Left forelimb (tissue), 1 donor: ENCODE measurements around the gene USP31.
"Not testable (repeated sequence)": the region's sequence is repeated elsewhere in the genome, so short reads cannot be mapped to it uniquely, and the experiment has no call there.

Experiments
- DNase-seq: peaks from one replicate; pipeline ENCODE4 v3.0.0-alpha.2; 2018; ENCODE audit warnings: low spot score

The USP31 gene

DNA sequence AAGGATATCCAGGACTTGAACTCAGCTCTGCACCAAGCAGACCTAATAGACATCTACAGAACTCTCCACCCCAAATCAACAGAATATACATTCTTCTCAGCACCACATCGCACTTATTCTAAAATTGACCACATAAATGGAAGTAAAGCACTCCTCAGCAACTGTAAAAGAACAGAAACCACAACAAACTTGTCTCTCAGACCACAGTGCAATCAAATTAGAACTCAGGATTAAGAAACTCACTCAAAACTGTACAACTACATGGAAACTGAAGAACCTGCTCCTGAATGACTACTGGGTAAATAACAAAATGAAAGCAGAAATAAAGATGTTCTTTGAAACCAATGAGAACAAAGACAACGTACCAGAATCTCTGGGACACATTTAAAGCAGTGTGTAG is 52.8 kb downstream of the USP31 start:
- DNase-seq: not testable (repeated sequence)

DNA sequence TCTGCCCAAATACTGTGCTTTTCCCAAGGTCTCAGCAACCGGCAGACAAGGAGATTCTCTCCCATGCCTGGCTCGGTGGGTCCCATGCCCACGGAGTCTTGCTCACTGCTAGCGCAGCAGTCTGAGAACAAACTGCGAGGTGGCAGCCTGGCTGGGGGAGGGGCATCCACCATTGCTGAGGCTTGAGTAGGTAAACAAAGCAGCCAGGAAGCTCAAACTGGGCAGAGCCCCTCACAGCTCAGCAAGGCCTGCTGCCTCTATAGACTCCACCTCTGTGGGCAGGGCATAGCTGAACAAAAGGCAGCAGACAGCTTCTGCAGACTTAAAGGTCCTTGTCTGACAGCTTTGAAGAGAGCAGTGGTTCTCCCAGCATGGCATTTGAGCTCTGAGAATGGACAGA is 55.1 kb downstream of the USP31 start:
- DNase-seq: not testable (repeated sequence)

DNA sequence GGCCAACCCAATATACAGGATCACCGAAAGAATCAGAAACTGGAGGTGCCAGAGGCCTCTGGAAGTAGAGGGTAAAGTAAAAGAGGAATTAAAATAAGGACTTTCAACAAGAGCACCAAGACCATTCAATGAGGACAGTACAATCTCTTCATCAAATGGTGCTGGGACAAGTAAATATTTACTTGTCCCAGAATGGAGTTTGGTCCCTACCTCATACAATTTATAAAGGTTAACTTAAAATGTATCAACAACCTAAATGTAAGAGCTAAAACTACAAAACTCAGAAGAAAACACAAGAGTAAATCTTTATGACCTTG is 56.5 kb downstream of the USP31 start:
- no peak for DNase-seq

DNA sequence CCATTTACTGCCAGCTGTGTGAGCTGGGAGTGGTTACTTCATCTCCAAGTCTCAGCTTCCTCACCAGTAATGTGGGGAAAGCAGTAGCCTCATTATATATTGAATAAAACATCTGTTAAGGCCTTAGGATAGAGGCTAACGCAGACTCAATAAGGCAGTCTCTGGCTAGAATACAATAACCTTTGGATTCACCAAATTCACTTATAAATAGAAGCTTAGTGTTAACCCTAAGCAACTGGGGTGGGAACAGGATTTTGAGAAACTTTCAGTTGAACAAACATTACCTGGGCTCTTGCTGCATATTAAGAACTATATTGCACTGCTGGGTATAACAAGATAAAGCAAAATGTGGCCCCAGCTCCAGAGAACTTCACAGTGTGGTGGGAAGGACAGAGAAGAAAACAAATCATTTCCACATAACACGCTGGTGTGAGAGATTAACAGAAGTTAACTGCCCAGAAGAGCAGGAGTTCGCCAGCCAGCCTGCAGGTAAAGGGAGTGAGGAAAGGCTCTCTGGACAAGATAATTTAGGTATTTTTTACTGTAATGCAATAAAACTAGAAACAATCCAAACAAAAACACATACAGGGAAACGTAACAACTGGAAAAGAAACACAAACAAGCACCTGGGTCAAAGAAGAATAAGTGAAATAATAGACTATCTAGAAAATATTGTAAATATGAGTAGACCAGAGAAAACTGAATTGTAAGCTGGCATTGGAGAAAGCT is 57.0 kb downstream of the USP31 start:
- no peak for DNase-seq

DNA sequence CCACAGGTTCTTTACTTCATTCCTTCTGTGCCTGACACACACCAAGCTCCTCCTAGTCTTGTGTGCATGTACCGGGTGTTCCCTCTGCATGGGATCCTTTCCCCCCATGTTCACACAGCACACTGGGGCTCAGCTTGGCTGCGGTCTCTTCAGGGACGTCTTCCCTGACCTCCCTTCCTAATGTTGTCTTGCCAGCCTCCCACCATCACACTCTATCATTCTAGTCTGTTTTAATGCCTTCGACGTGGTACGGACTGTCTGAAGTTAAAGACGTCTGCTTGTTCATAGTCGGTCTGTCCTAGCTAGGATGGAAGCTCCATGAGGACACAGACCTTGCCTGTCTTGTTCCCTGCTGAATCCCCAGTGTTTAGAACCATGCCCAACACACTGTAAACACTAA is 60.1 kb downstream of the USP31 start:
- DNase-seq: no peak

- DNase-seq: no peak
Observed at GRCh38 chr16:23088018-23088417, 61.2 kb downstream of the USP31 start.

- DNase-seq: no peak
Observed at GRCh38 chr16:23085949-23086348, 63.3 kb downstream of the USP31 start.

DNA sequence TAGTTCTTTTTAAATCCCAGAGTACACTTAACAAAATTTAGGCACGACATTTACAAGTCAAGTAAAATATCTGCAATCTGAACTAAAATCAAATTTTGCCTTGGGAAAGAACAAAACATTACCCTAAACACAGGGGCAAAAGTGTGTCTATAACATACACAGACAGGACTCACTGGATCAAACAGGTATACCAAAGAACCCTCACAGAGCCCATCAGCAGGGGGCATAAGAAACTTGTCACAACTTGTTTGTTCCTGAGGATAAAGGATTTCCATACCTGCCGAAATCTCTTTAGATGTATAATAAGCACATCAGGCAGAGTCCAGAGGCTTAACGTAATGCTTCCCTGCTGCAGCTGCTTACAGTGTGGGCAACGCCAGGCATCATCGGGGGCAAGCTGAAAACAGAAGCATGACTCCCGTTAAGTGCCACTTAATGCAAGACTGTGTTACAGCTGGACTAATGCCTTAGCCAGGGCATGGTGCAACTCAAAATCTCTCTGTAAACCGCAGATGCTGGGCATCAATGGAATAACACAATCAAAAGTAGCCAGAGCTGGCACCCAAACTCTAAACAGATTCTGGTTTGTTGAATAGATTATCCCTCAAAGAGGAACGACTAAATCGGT is 67.0 kb downstream of the USP31 start:
- no peak for DNase-seq

DNA sequence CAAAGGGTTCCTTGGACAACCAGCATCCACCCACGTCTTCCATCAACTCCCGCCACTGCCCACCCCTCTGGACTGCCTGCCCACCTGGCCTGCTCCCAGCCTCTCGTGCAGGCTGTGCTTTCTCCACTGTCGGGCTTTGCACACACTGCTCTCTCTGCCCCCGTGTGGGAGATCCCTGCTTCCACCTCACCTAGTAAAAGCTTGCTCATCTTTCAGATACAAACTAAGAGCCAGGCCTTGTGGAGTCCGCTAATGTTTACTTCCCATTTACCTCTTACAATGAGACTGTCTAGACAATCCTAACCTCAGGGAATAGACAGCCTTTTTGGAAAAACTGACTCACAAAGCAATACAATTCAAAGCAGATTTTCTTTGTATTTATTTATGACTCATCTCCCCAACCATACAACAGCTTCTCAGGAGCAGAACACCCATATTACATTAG is 67.6 kb downstream of the USP31 start:
- no peak for DNase-seq

DNA sequence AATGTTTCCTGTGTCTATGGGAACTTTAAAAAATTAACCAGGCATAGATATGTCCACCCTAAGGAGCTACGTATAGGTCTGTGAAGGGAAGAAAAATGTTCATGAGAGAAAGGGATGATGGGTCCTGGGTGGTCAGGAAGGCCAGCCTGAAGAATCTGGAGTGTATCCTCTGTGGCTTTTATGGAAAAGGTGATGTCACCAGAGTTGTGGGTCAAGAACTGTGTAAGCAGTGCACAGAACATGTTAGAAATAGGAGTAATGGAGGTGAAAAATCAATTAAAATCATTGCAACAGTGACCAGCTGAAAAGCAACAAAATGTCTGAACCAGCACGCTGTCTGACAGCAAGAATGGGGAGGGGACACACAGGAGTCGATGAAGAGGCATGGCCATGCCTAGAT is 68.5 kb downstream of the USP31 start:
- no peak for DNase-seq

DNA sequence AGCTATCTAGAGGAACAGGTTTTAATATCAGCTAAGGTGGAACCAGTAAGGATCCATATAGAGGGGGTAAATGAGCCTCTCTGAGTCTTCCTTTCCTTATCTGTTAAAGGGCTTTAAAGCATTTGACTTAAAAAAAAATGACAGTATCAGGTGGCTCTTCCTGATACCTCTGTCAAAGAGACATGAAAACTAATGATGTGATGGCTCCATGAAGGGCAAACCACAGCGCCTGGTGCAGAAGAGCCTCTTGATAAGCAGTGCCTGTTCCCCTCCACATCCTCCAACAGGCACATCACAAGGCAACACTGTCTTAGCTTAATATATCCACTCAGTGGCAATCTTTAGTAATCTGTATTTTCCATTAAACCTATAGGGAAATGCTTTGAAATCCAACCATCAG is 68.9 kb downstream of the USP31 start:
- DNase-seq: no peak

GRCh38 chr16:23079675-23080301 is 69.5 kb downstream of the USP31 start:
- DNase-seq: no peak

DNA sequence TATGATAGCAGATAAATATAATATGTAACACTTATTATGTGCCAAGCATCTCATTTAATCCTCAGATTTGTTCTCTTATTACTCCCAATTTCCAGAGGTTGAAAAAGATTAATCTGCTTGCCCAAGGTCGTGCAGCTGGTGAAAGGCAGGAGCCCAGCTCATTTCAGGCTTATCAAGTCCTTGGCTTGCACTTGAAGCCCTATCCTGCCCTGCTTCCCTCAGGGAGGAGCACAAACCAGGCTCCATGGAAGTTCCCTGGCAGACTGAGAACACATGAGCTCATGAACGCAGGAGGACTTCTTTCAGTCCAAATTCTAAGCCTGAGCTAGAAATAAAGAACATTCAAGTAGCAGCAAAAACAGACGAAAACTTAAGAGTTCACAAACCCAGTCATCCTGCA is 74.8 kb downstream of the USP31 start:
- no peak for DNase-seq

GRCh38 chr16:23072769-23073549 is 76.3 kb downstream of the USP31 start:
- no peak for DNase-seq

DNA sequence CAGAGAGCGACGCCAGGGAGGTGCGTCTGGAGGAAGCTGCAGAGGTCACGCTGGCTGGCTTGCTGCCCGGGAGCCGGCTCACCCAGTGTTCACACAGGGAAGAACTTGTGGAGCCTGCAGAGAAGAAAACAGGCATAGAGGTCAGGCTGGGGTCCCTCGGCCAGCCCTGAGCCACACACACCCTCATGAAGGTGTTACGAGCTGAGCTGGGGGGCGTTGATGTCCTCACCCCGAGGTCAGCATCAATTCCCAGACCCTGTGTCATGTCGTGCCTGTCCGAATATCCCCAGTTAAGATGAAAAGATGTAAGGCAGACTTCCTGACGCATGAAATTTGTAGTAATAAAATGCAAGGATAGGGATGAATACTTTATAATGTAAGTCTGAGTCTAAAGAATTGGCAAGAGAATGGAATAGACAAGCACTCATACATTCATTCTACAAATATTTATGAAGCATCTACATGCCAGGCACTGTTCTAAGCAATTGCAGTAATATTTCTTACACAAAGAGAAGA is 77.1 kb downstream of the USP31 start:
- DNase-seq: no peak

GRCh38 chr16:23071196-23072083 is 77.8 kb downstream of the USP31 start:
- no peak for DNase-seq

- no peak for DNase-seq
Observed at GRCh38 chr16:23069844-23070243, 79.4 kb downstream of the USP31 start.

- DNase-seq: no peak
Observed at GRCh38 chr16:23068079-23068736, 81.0 kb downstream of the USP31 start.

DNA sequence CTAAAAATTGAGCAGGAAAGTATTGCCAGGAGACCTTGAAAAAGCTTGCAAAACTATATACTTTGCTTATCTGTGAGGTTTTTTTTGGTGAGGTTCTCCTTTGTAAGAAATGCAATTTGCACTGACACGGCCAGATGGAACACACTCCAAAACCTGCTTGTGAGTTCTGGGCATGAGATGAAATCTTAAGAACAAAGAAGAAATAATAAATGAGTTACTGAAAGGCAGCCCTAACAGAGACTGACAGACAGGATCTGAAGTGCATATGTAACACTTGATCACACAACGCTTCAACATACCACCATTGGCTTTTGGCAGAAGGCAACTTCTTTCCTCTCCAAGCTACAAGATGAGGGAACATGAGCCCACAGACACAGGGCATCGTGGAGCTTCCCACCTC is 82.6 kb downstream of the USP31 start:
- no peak for DNase-seq

GRCh38 chr16:23064639-23065038 is 84.6 kb downstream of the USP31 start:
- DNase-seq: no peak

GRCh38 chr16:23062524-23062923 is 86.7 kb downstream of the USP31 start:
- DNase-seq: no peak
